Bone marrow (tissue), 2 donors: Measurements from ENCODE around the gene RERE.
"Not testable (repeated sequence)": the region's sequence is repeated elsewhere in the genome, so short reads cannot be mapped to it uniquely, and the experiment has no call there.

Experiments used
- DNase-seq, 2 donors: peaks; one replicate each; lab custom pipeline; 2025; lab: John Stamatoyannopoulos, UW

Gene RERE

DNA sequence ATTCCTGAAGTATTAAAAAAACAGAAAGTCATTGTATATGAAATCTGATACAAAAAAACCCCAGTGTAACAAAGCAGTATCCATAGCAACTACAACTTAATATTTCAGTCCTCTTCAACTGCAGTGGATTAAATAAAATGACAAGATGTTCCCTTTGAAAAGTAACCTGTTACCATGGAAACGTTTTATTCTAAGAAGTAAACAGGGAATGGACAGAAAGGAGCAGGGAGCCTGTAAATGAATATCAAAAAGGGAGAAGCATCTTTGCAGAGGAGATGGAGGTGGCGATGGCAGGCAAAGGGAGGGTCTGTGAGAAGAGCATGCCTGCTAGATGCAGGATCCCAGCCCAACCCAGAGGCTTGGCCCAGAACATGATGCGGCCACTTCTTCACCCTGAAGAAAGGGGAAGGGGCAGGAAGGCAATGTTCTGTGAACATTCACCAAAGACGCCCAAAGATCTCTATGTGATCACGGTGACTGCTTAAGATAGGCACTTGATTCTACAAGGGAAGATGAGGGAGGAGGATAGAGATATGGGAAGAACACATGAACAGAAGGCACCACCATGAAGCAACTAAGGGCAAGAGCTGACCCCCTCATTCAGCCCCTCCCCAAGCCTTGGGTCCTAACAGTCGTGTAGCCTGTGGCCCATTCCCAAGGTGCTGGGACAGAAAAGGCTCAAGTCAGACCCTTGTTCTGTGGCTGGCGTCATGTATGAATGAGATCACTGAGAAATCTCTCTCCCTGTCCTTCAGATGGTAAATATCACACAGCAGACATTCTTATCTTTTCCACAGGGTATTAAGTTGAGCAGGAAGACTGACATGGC lies 299.6 kb downstream of the RERE start:
- DNase-seq: no peak

- peak in 1 of 2 donors; percentile 33 for DNase-seq
Measured at GRCh38 chr1:8516793-8517556, 300.5 kb downstream of the RERE start.

- DNase-seq: no peak
Measured at GRCh38 chr1:8516278-8516777, 301.1 kb downstream of the RERE start.

- DNase-seq: no peak
Measured at GRCh38 chr1:8512504-8512903, 304.9 kb downstream of the RERE start.

GRCh38 chr1:8510041-8510823 lies 307.2 kb downstream of the RERE start:
- peak in 1 of 2 donors; percentile 40 for DNase-seq

DNA sequence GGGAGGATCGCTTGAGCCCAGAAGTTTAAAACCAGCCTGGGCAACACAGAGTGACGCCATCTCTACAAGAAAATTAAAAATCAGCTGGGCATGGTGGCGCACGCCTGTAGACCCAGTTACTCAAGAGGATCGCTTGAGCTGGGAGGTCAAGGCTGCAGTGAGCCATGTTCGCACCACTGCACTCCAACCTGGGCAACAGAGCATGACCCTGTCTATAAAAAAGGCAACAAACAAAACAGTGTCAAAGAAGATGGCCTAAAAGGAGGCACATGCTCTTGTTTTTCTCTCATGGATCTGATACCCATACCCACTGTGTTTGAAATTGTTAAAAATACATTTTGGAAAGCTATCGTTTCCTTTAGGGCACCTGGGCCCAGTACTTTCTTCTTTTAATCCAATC lies 307.9 kb downstream of the RERE start:
- no peak for DNase-seq

DNA sequence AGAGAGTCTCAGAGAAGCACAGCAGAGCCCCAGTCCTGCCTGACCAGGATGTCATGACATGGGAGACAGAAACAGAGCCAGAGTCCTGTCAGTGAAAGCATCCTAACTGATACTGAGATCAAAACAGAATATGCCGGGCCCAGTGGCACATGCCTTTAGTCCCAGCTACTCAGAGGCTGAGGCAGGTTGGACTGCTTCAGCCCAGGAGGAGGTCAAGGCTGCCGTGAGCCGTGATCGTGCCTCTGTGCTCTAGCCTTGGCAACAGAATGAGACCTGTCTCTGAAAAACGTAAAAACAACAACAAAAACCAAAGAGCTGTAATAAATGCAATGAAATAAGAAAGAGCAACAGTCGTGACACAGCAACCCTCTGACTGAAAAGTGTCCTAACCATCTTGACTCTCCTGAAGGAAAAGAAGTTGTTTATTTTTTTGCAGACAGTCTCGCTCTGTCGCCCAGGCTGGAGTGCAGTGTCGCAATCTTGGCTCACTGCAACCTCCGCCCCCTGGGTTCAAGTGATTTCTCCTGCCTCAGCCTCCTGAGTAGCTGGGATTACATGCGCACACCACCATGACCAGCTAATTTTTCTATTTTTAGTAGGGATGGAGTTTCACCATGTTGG lies 310.3 kb downstream of the RERE start:
- no peak for DNase-seq

GRCh38 chr1:8506456-8506855 lies 311.0 kb downstream of the RERE start:
- no peak for DNase-seq

- DNase-seq: no peak
Measured at GRCh38 chr1:8503842-8504241, 313.6 kb downstream of the RERE start.

- DNase-seq: not testable (repeated sequence)
Measured at GRCh38 chr1:8502949-8503348, 314.5 kb downstream of the RERE start.

DNA sequence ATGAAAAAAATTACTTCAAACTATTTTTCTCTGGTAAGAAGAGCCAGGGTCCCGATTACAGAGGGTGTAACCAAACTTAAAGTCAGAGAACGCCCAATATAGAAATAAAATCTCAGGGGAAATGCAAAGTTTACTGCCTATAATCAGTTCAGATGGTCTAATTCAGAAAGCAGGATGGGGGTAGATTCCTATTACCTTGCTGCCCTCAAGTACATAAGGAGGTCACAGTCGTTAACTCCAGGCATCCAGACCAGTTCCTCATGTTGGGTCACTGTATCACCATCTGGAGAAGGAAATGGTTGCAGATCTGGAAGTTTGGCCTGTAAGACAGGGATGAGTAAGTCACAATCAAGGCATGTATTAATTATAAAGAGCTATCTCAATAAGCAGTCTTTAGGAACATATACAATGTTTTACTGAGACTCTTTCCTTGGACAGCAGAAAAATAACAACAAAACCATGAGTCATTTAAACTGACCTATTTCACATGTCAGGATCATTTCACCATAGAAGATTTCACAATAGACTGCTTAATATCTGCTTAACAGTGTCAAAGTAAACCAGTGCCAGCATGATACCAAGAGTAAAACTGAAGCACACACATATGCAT lies 320.1 kb downstream of the RERE start:
- no peak for DNase-seq

DNA sequence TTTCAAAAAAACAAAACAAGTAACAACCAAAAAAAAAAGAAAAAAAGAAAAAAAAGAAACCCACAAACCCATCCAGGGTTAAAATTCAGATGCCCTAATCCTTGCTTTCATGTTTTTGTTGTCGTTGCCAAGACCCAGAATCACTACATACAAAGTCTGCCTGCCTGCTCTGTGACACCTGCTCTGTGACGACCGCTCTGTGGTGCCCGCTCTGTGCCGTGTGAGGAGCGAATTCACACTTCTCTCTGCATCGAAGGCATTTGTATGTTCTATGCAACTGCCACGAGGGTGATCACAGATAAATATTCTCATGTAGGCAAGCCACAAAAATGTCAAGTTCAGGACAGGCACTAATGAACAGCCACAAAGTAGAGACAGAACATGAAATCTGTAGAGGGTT lies 321.0 kb downstream of the RERE start:
- no peak for DNase-seq

GRCh38 chr1:8495928-8496401 lies 321.5 kb downstream of the RERE start:
- no peak for DNase-seq

DNA sequence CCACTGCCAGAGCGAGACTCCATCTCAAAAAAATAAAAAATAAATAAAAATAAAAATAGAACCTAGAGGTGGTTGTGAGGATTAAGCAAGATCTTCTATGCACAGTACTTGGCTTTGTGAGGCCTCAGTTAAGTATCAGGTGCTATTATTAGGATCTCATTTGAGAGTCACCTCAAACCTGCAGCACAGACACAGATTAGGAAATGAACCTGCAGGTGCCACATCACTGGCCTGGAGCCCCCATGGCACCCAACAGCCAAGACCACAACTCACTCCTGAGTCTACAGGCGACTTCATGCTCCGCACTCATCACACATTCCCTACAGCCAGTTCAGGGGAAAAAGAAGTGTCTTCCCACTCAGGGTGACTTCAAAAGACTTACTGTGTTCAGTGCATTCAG lies 322.8 kb downstream of the RERE start:
- DNase-seq: no peak

- DNase-seq: no peak
Measured at GRCh38 chr1:8493916-8494540, 323.4 kb downstream of the RERE start.

DNA sequence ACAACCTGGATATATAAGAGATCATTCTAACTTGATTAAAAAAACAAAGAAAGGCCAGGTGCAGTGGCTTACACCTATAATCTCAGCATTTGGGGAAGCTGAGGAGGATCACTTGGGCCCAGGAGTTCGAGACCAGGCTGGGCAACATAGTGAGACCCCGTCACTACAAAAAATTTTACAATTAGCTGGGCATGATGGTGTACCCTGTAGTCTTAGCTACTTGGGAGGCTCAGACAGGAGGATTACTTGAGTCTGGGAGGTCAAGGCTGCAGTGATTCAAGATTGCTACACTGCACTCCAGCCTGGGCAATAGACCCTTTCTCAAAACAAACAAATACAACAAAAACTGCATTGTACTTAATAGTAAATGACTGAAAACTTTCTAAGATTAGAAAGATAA lies 330.2 kb downstream of the RERE start:
- no peak for DNase-seq

DNA sequence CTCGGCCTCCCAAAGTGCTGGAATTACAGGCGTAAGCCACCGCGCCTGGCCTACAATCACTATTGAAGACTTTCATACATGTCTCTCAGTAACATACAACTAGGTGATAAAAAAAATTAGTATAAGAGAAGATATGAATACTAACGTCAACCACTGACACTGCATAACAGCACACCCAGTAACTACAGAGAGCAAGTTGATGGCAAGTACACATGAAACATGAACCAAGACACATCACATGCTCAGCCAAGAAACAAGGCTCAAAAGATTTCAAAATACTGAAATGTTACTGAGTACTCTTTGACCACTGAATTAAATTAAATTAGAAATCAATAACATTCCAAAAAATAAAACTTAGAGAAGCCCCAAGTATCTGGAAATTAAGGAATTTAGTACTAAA lies 331.4 kb downstream of the RERE start:
- DNase-seq: no peak

DNA sequence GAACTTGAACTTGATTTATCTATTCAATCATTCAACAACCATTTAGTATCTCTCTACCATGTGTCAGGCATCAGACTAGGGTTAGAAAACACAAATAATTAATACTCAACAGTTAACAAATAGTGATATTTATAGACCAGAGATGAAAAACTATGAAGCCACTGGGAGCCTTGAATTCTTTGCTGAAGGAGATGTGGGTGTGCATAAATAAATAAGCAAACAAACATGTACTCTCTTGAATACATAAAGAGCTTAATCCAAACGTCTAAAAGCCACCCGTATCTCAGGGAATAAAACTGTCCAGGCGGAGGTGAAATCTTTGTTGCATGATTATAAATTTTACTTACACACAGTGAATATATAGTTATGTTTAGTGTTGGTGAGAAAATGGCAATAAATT lies 333.9 kb downstream of the RERE start:
- DNase-seq: no peak

- DNase-seq: no peak
Measured at GRCh38 chr1:8482979-8483381, 334.5 kb downstream of the RERE start.

GRCh38 chr1:8481650-8482380 lies 335.6 kb downstream of the RERE start:
- DNase-seq: no peak
